Stimulated activated CD8-positive, alpha-beta memory T cell treated with anti-CD3 and anti-CD28 coated beads, Interleukin-12 subunit alpha, Interleukin-12 subunit beta, amount 100 ng/mL, for 4 hours (primary cell): ENCODE data around the gene XXYLT1.

Source experiments
- DNase-seq: peaks from one replicate; pipeline ENCODE4 v3.0.0-alpha.2; 2020; ENCODE audit warnings: low read depth

XXYLT1 gene

GRCh38 chr3:195168009-195168762, 102.8 kb downstream of the XXYLT1 start:
- DNase-seq, result no peak

GRCh38 chr3:195165790-195166189, 105.2 kb downstream of the XXYLT1 start:
- no peak for DNase-seq

- no peak for DNase-seq
These were observed 105.7 kb downstream of the XXYLT1 start for GRCh38 chr3:195165265-195165609.

GRCh38 chr3:195164573-195165264, 106.2 kb downstream of the XXYLT1 start:
- no peak for DNase-seq

GRCh38 chr3:195163719-195164572, 107.0 kb downstream of the XXYLT1 start:
- DNase-seq, result no peak

GRCh38 chr3:195162816-195163215, 108.1 kb downstream of the XXYLT1 start:
- no peak for DNase-seq

- DNase-seq, result no peak
These were observed 108.8 kb downstream of the XXYLT1 start for GRCh38 chr3:195162033-195162669.

GRCh38 chr3:195160908-195161434, 110.0 kb downstream of the XXYLT1 start:
- DNase-seq, result no peak

GRCh38 chr3:195160257-195160898, 110.6 kb downstream of the XXYLT1 start:
- no peak for DNase-seq

GRCh38 chr3:195159814-195160165, 111.2 kb downstream of the XXYLT1 start:
- no peak for DNase-seq

- DNase-seq, result no peak
These were observed 111.7 kb downstream of the XXYLT1 start for GRCh38 chr3:195159117-195159813.

GRCh38 chr3:195156286-195156890, 114.6 kb downstream of the XXYLT1 start:
- no peak for DNase-seq

GRCh38 chr3:195155570-195156241, 115.3 kb downstream of the XXYLT1 start:
- DNase-seq, result no peak

GRCh38 chr3:195154793-195155535, 116.0 kb downstream of the XXYLT1 start:
- DNase-seq, result no peak

GRCh38 chr3:195154111-195154791, 116.7 kb downstream of the XXYLT1 start:
- DNase-seq, result no peak

- no peak for DNase-seq
These were observed 117.3 kb downstream of the XXYLT1 start for GRCh38 chr3:195153653-195154052.

- no peak for DNase-seq
These were observed 117.8 kb downstream of the XXYLT1 start for GRCh38 chr3:195153130-195153529.

- DNase-seq, result no peak
These were observed 119.0 kb downstream of the XXYLT1 start for GRCh38 chr3:195151866-195152541.
